Muscle of arm (tissue), 12 donors: ENCODE data around the gene SIK3. TPM values are rescaled to one million over a fixed set of nuclear protein-coding genes. Genes with fewer than 3 reads are reported as not detected.

Experiments used
- DNase-seq: peaks from one replicate; pipeline ENCODE4 v3.0.0-alpha.2; 2013
- polyA plus RNA-seq, 12 donors: library from polyadenylated mRNA; unstranded; fragments of 120-200 nt; gene quantifications; one replicate each; pipeline ENCODE4 v1.2.1, GENCODE V29; 2013; ENCODE audit not compliant: insufficient read length in 12 of 12

SIK3 gene
- polyA plus RNA-seq, 12 donors = 27.5 to 46.1 (median 38.5) TPM; not detected in 1

GRCh38 chr11:116970485-116971292 lies 127.5 kb downstream of the SIK3 start:
- no peak for DNase-seq

DNA sequence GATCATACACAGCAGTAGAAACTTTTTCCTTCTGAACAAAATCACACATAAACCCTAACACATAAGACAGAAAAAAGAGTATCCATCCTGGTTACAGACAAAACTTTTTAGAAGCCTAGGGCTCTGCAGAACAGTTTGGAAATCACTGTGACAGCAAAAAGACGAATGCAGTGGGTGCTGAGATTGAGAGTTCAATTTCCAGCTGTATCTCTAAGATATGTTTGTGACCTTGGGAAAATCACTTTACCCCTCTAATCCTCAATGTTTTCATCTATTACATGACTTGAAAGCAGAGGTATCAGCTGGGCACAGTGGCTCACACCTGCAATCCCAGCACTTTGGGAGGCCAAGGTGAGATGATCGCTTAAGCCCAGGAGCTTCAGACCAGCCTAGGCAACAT lies 128.5 kb downstream of the SIK3 start:
- no peak for DNase-seq

GRCh38 chr11:116964269-116964668 lies 134.0 kb downstream of the SIK3 start:
- DNase-seq = no peak

DNA sequence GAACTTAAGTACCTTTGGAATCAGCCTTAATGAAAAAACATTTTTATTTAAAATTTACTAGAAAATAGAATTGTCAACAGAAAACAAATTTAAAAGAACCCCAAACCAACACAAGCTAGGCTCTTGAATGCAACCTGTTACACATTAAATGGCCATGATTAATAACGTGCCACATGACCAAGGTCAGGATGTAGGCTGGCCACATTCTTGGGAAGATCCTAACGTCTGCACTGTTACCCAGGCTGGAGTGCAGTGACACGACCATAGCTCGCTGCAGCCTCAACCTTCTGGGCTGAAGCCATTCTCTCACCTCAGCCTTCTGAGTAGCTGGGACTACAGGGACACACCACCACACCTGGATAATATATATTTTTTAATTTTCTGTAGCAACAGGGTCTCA lies 134.4 kb downstream of the SIK3 start:
- DNase-seq = no peak

DNA sequence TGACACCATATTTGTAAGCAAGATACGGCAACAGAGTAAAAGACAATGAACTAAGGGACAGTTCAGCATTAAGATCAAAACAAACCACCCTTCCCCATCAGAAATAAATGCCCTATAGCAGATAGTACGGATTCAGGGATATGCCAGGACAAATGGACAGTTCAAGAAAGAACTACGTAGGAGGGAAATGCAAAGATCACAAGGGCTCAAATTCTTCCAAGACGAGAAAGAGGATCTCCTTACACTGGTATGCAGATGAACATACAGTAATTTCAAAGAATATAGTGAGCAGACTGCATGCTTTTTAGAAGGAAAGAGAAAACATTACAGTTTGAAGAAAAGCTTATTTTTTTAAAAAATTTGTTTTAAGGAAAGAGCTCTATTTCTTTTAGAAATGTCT lies 136.1 kb downstream of the SIK3 start:
- DNase-seq = no peak

- no peak for DNase-seq
Observed at GRCh38 chr11:116960930-116961329, 137.3 kb downstream of the SIK3 start.

DNA sequence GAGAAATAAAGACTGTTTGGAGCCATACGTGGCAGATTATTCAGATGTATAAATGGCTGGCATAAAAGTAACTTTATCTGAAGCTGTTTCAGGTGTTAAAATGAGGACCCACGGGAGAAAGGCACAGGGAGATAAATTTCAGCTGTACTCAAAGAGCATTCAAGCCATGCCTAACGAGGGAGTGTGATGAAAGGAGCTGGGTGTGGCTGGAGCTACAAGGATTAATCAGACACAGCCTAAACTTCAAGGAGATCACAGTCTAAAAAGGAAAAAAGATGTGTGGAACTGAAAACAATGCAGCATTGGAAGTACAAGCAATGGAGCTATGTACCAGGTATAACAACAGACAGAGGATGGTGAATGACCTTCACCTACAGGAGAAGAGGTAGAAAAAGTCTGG lies 140.0 kb downstream of the SIK3 start:
- no peak for DNase-seq

DNA sequence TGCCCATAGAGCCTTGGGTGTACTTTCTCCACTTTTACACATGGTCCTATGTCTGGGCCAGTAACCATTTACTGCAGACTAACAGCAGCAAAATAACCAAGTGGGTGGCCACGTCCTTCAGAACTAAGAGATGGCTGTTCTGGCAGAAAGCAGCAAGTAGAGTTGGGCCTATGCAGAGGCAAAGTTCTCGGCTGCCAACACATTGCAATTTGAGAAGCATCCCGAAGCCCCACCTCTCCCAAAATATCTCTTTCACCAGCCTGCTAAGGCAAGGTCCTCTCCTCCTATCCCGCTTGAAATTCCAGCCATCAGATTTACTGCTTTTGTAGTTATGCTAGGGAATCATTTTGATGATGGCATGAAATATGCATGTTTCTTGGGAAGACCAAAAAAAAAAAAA lies 142.3 kb downstream of the SIK3 start:
- DNase-seq = no peak

GRCh38 chr11:116955548-116955947 lies 142.7 kb downstream of the SIK3 start:
- no peak for DNase-seq

GRCh38 chr11:116953530-116954285 lies 144.5 kb downstream of the SIK3 start:
- no peak for DNase-seq

DNA sequence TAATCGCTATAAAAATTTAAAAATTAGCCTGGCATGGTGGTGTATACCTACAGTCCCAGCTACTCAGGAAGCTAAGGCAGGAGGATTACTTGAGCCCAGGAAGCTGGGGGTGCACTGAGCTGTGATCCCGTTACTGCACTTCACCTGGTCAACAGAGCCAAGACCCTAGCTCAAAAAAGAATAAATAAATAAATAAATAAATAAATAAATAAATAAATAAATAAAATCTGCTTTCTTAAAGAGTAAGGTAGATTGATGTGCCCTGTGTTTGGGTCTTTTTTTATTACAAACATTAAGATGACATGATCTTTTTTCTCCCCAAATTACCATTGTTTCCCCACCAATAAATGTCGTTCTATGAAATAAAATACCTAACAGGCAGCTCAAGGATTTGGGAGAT lies 146.5 kb downstream of the SIK3 start:
- no peak for DNase-seq

- no peak for DNase-seq
Observed at GRCh38 chr11:116950210-116950609, 148.0 kb downstream of the SIK3 start.

- DNase-seq = no peak
Observed at GRCh38 chr11:116948391-116948790, 149.8 kb downstream of the SIK3 start.

DNA sequence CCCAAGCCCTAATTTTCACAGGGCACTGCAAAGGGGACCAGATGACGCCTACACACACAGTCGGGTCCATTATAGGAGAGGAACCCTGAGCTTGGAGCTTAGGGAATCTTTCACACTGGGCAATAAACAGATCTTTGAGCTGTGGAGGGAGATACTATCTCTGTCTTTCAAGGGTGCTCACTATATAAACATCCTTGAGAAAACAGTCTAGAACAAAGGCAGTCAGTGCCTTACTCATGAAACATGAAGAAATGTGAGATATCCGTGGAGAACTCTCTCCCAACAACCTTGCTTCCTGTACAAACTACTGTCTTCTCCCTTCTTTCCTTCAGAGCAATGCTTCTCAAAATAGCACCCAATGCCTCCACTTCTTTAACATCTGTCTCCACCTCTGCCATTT lies 151.8 kb downstream of the SIK3 start:
- DNase-seq = no peak

DNA sequence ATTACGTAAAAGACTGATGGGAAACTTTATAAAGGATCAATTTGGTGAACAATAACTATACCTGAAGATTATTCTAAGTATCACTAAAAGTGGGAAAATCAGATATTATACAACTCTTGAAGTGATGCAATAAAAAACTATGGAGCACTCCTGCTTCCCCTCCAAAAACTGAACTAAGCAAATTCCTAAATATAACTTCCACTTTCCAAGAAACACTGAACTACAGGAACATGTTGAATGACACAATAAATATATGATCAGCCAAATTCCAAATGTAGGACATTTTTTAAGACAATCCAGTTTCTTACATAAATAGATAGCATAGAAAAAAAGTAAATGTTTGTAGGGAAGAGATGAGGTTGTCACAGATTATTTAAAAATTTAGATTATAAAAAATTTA lies 158.7 kb downstream of the SIK3 start:
- no peak for DNase-seq

DNA sequence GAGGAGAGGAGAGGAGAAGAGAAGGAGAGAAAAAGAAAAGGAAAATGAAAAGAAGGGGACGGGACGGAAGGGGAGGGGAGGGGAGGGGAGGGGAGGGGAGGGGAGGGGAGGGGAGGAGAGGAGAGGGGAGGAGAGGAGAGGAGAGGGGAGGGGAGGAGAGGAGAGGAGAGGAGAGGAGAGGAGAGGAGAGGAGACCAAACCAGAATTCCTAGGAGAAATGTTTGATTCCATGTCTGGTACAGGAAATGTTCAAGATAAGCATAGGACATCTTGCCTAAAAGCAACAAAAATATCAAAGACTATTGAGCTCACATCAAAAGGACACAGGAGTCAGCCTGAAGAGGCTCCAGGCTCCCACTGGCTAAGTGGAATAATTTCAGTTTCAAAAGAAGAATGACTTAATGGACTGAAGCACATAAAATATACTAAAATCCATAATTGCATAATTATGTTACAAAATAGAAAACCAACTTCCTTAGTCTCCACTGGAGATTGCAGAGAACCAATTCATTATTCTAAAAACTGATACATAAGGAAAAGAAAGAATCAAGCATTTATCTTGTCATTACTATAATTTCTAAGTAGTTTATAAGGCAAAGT lies 159.7 kb downstream of the SIK3 start:
- DNase-seq = no peak

DNA sequence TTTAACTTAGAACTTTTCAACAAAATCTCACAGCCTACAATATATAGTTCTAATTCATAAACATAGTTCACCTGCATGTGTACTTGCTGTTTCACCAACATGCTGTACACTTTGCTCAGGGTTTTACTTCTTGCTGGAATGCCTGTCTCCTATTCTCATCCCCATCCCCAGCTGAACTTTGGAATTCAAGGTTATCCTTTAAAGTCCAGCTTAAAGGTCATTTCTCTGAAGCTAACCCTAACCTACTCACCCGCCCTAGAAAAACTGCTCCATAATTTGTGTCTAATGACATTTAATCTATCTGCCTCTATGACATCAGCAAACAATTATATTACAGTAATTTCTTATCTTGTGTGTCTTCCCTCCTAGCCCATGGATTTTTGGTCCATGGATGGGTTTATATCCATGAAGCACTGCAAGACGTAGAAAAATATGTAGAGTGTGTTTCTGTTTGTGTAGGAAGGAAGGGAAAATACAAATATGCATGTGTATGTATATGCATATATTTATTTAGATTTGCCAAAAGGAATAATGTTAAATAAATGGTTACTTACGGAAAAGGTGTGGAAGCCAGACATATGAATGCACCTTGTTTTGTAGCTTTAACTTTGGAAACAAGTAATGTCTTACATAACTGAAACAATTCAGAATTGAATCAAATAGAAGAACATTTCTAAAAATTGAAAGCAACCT lies 161.3 kb downstream of the SIK3 start:
- no peak for DNase-seq

- DNase-seq = no peak
Observed at GRCh38 chr11:116935514-116935913, 162.7 kb downstream of the SIK3 start.

DNA sequence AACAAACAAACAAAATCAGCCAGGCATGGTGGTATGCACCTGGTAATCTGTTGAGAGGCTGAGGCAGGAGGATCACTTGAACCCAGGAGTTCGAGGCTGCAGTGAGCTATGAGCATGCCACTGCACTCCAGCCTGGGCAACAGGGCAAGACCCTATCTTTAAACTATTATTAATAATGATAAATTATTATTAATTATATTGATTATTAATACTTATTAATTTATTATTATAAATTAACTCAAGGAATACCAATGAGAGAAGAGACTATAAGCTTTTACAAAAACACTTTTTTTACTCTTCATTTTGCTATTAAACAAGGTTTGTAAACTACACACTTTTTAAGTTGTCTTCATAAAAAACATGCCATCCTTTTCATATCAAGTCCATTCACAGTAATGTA lies 163.1 kb downstream of the SIK3 start:
- no peak for DNase-seq

GRCh38 chr11:116933961-116934360 lies 164.3 kb downstream of the SIK3 start:
- no peak for DNase-seq

- no peak for DNase-seq
Observed at GRCh38 chr11:116932181-116932580, 166.0 kb downstream of the SIK3 start.

DNA sequence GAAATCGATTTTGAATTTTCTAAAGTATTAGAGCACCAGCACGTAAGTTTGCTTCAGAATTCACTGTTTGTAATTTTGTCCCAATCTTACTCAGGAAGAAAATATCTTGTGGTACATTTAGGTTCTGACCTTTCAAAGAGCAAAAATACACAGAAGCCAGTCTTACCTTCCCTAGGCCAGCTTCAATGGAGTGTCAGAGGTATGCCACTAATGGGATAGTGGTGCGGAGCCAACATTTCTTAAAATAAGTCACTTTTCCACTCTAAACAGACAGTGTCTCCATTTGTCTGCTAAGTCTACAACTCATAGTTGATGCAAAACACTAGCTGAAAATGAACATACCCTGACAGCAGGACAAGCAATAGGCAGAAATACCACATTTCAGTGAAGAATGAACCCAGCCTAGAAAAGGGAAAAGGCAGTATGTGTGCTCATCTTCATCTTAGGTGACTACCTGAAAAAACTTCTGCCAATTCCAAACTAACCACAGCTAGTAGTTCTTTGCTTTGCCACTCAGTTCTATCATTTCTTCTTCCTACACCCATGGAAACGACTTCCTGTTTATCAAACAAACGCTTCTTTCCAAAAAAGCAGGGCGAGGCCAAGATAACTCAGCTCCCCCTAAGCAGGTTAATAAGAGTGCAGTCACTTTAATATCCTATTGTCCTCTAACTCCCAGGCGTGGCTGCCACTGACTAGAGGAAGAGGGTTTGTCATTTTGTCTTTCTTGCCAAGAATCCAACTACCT lies 166.8 kb downstream of the SIK3 start:
- DNase-seq = no peak
